Measurements from ENCODE around the gene DLG5. TPM values are rescaled to one million over a fixed set of nuclear protein-coding genes. Genes with fewer than 3 reads are reported as not detected.
"Not testable (repeated sequence)": the region's sequence is repeated elsewhere in the genome, so short reads cannot be mapped to it uniquely, and the experiment has no call there.

DLG5 gene
- total RNA-seq, 1 donor from 2014 or later = 35.5 TPM

DNA sequence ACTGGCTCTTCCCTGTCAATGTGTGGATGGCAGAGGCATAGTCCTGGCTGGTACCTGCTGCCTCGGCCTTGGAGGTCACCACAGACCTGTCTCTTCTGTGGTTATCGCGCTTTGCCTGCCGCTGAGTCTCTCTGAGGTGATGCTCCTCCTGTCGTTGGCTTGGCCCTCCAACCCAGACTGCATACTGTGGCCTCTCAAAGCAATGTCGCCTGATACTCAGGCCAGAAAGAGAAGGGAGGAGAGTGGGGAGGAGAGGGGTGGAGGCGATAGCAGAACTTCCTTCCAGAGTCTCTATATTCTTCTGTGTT lies 155.7 kb downstream of the DLG5 start:
- Mint-ChIP-seq H3K4me1 (ENCODE audit: low read depth, unreplicated experiment) (peaks cover 14% of the 10 kb centered on the region), H3K36me3 (ENCODE audit: unreplicated experiment) (peaks cover 2% of the 10 kb centered on the region), H3K27me3 (ENCODE audit: unreplicated experiment) (peaks cover 4% of the 10 kb centered on the region), H3K4me3 (ENCODE audit: unreplicated experiment) (no peak overlapping the region), H3K27ac (ENCODE audit: unreplicated experiment) (no peak overlapping the region), H3K9me3 (ENCODE audit: unreplicated experiment) (peaks cover 3% of the 10 kb centered on the region)
- no peak for DNase-seq
- TF ChIP-seq CTCF (IDR thresholded peaks at IDR 0.05; ENCODE audit: partially characterized antibody, unreplicated experiment) = no peak

GRCh38 chr10:77770081-77770867 lies 156.3 kb downstream of the DLG5 start:
- Mint-ChIP-seq H3K36me3 (ENCODE audit: unreplicated experiment) (no peaks in the 10 kb centered on the region), H3K27me3 (ENCODE audit: unreplicated experiment) (peaks cover 4% of the 10 kb centered on the region), H3K4me1 (ENCODE audit: low read depth, unreplicated experiment) (peaks cover 11% of the 10 kb centered on the region), H3K9me3 (ENCODE audit: unreplicated experiment) (peaks cover 3% of the 10 kb centered on the region), H3K4me3 (ENCODE audit: unreplicated experiment) (no peak overlapping the region), H3K27ac (ENCODE audit: unreplicated experiment) (no peak overlapping the region)
- TF ChIP-seq CTCF (IDR thresholded peaks at IDR 0.05; ENCODE audit: partially characterized antibody, unreplicated experiment) = no peak
- no peak for DNase-seq

- no peak overlapping the region for H3K27ac Mint-ChIP-seq (ENCODE audit: unreplicated experiment)
- H3K36me3 Mint-ChIP-seq (ENCODE audit: unreplicated experiment) = no peaks in the 10 kb centered on the region
- DNase-seq = no peak
- H3K27me3 Mint-ChIP-seq (ENCODE audit: unreplicated experiment) = peaks cover 2% of the 10 kb centered on the region
- H3K9me3 Mint-ChIP-seq (ENCODE audit: unreplicated experiment) = no peaks in the 10 kb centered on the region
- no peak for TF ChIP-seq CTCF (IDR thresholded peaks at IDR 0.05; ENCODE audit: partially characterized antibody, unreplicated experiment)
- peaks cover 14% of the 10 kb centered on the region for H3K4me1 Mint-ChIP-seq (ENCODE audit: low read depth, unreplicated experiment)
- no peak overlapping the region for H3K4me3 Mint-ChIP-seq (ENCODE audit: unreplicated experiment)
These were observed 158.5 kb downstream of the DLG5 start for GRCh38 chr10:77768039-77768438.

DNA sequence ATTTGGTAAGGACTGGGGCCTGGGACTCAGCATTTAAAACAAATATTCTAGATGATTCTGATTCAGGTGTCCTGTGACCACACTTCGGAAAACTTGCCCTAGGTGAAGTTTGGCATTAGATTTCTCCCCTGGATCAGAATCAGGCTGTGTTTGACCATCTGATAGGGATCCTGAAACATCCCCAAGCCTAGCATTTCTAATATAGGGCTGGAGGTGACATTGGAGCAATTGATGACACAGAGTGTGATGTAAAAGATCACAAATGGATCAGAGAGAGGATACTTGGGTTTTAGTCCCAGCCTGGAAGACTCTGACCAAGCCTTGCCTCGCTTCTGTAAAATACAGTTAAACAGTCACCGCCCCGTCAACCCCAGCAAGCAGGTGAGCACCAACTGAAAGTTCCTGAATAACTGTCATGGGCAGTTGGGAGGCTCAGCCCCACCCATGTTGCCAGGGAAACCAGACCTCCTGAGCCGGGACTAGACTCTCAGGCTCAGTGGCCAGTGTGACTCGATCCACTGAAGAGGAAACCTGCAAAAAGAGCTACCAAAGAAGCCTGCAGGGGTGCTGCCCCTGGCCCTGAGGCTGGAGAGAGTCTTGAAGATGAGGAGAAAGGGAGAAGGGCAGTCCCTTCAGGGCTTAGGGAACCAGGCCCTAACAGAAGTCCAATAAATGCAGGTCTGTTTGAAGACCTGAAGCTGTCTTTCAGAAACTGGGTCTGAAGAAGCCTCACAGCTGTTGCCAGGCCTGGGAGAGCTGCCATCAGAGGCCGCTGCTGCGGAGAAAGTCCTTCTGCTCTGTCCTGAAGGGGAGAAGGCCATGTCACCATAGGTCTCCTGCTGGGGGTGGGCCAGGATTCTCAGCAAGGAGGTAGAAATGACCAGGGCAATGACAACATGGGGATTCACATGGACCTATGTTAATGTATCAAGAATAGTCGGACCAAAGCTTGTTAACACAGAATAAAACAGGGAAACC lies 162.8 kb downstream of the DLG5 start:
- Mint-ChIP-seq H3K36me3 (ENCODE audit: unreplicated experiment) (no peaks in the 10 kb centered on the region), H3K9me3 (ENCODE audit: unreplicated experiment) (no peaks in the 10 kb centered on the region), H3K4me3 (ENCODE audit: unreplicated experiment) (no peak overlapping the region), H3K27me3 (ENCODE audit: unreplicated experiment) (peaks cover 2% of the 10 kb centered on the region), H3K27ac (ENCODE audit: unreplicated experiment) (no peak overlapping the region), H3K4me1 (ENCODE audit: low read depth, unreplicated experiment) (peaks cover 7% of the 10 kb centered on the region)
- no peak for DNase-seq
- no peak for TF ChIP-seq CTCF (IDR thresholded peaks at IDR 0.05; ENCODE audit: partially characterized antibody, unreplicated experiment)

- H3K4me3 Mint-ChIP-seq (ENCODE audit: unreplicated experiment); H3K4me1 Mint-ChIP-seq (ENCODE audit: low read depth, unreplicated experiment); H3K9me3 Mint-ChIP-seq (ENCODE audit: unreplicated experiment); DNase-seq; H3K36me3 Mint-ChIP-seq (ENCODE audit: unreplicated experiment); H3K27me3 Mint-ChIP-seq (ENCODE audit: unreplicated experiment); H3K27ac Mint-ChIP-seq (ENCODE audit: unreplicated experiment): not testable (repeated sequence)
These were observed 168.1 kb downstream of the DLG5 start for GRCh38 chr10:77758406-77758805.
